Measurements from ENCODE around the gene PPM1F.
"Not testable (repeated sequence)": the region's sequence is repeated elsewhere in the genome, so short reads cannot be mapped to it uniquely, and the experiment has no call there.

The PPM1F gene

DNA sequence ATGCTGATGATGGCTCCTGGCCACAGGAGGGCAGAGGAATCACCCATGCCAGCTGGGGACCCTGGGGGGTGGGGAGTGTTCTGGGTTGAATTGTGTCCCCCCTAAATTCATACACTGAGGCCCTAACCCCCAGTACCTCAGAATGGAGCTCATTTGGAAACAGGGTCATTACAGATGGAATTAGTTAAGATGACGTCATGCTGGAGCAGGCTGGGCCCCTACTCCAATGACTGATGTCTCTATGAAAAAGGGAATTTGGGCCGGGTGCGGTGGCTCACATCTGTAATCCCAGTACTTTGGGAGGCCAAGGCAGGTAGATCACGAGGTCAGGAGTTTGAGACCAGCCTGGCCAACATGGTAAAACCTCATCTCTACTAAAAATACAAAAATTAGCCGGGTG, 12.7 kb downstream of the PPM1F start:
- FAIRE-seq, result not testable (repeated sequence)

DNA sequence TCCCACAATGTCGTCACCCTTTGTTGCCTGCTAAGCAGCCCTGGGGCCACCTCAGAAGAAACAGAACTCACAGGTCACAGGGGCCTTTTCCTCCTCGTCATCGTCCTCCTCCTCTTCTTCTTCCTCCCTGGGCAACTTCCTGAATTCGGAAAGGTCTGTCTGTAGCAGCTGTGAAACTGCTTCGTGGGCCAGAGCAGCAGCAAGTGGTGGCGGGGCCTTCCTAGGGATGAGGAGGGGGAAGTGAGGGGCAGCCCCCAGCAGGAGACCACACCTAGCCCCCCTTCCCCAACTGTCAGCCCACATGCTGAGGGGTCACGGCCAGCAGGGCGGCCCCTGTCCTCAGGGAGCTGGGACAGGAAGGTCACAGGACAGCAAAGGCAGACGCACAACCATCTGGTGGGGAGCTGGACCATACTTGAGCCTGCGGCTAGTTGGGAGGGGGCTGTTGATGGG, 13.2 kb downstream of the PPM1F start:
- no peak for FAIRE-seq

DNA sequence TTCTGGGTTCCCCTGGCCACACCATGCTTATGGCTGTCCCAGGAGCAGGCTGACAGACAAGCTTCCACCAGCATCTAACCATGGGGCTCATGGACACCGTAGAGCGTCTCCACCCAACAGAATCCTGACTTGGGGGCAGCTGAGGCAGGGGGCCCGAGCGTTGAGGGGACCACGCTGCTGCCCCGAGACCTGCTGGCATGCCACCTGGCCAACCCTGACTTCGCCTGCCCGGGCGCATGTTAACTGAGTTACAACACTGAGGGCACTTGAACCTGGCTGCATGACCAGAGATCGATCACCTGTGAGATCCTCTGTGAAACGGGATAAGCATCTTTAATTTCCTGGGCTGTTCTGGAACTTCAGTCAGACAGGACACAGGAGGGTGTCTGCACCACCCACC, 13.7 kb downstream of the PPM1F start:
- no peak for FAIRE-seq

DNA sequence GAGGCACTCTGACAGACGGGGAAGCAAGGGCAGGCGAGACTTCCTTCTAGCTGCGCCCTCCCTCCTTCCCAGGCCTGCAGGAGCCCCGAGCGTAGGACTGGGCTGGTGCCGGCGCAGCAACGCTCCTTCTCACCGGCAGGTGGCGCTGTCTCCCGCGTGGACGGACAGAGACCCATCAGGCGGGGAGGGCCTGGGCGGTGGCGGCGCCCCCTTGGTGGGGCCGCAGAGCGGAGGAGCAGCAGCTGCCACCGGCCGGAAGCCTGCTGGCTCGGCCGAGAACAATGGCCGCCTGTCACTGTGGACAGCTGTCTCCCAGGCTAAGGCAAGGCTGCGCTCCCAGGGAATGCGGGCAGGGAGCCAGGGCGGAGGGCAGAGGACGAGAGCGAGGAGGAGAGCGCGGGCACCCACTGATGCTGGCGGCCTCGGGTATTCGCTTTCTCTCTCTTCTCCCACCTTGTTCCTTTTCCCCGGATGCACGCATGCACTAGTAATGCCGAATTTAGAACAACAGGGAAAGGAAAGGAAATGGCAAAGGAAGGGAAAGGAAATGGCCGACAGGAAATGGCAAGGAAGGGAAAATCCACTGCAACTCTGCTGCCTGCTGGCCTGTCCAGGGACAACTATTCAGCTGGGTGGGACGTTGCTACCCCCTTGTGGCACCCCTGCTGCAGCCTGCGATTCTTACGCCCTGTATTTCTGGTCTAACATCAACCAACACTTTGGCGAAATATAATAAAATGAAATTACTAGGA, 14.4 kb downstream of the PPM1F start:
- FAIRE-seq, result peak; percentile 45

DNA sequence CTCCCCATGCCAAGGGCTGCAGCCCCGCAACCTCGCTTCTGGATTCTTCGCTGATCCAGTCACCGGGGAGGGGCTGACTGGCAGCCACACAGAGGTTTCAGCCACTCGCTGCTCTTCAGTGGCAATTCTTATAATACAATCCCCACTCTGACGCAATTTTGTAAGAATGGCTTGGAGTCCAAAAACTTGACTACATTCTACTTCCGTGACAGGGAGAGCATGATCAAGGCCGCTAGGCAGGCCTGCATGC, 14.9 kb downstream of the PPM1F start:
- no peak for FAIRE-seq

DNA sequence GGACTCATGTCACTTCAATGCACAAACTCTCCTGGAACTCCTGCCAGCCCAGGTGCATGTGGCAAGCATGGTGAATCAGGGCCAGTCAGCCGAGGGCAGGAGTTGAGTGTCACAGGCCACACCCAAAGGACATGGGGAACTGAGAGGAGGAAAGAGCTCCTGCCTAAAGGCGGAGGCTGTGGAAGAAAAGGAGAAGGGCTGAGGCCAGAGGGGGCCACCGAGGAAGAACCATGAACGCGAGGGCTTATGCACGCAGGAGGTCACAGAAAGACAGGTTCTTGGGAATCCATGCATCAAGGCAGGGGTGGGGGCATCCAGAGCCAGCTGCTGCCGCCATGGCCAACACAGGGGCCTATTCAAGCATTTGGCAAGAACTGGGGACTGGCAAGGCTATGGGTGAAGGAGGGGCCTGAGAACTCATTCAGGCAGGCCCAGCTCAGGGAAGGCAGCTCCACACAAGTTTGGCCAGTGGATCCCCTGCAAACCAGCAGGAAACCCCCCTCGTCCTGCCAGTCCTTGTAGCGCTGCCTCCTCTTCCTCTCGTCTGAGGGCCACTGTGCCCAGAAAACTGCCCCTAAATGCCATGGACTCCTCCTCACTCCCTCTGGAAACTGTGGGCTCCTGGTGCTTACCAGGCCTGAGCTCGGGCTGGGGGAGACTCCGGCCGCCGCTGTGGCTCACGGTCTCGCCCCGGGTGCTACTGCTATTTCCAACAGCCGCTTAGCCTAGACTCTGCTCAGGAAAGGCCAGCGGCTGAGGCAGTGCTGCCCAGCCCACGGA, 15.4 kb downstream of the PPM1F start:
- FAIRE-seq, result no peak

DNA sequence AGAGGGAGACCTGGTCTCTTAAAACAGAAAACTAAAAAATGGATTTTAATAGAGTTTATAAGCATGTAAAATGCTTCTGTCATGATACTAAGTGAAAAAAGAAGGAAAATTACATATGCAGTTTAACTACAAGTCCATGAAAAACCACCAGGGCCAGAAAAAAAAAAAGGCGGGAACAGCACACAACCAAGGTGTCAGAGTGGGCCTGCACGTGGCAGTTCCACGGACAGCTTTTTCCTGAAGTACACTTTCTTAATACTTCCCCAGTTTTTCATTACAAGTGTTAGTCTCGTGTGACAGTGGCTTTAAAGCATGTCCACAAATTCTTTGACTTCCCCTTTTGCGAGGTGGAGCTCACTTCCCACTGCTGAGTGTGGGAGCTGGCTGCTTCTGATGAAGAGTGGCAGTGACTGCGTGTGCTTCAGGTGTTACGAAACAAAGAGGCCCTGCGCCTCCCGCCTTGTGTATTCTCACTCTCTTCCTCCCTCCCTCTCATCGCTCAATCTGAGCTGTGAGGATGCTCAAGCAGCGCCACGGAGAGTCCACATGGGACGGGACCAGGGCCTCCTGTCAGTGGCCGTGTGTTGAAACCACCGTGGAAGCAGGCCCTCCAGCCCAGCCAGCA, 16.4 kb downstream of the PPM1F start:
- FAIRE-seq, result no peak

DNA sequence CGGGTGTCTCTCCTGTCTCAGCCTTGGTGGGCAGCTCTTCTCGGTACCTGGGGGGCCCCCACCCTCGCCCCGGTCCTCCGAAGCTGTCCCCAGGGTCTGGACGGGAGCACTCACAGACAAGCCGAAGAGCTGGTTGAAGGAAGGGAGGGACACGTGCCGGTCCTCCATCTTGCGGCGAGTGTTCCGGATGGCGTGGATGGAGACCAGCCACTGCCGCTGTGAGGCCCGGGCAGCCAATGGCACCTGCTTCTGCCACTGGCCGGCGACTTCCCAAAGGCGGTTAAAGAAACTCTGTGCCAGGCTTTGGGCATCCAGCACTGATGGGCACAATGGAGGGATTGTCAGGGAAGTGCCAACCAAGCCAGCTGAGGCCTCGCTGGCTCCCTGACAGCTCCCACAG, 18.7 kb downstream of the PPM1F start:
- FAIRE-seq, result no peak

DNA sequence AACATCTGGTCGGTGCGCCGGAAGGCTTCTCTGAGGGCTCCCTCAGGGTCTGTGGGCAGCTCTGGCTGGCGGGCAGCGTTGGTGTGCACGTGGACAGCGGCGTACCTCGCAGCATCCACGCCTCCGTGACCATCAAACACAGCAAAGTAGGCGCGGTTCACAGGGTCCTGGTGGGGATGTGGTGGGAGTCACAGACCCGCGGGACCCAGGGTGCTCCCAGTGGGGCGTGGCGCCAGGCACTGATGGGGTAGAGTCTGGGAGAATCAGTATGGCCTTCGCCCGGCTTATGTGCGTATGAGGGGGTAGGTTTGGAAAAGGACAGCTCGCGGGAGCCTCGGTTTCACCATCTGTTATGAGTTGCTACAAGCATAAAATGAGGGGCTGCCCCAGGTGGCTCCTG, 19.2 kb downstream of the PPM1F start:
- FAIRE-seq, result no peak

DNA sequence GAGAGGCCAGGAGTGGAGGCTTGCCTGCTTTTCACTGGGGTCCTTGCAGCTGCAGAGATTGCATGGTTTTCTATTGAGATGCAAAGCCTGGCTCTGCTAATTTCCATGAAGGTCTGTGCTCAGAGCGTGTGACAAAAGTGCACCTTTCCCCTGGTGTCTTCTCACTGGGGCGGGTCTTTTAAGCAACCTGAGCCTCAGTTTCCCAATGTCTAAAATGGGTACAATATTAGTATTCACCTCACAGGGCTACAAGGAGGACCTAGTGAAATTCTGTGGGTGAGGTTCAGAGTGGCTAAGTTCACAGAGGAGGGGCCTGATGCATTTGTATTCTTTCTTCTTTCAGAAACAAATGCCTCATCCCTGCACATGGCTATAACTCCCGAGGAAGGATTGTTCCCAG, 20.3 kb downstream of the PPM1F start:
- no peak for FAIRE-seq

DNA sequence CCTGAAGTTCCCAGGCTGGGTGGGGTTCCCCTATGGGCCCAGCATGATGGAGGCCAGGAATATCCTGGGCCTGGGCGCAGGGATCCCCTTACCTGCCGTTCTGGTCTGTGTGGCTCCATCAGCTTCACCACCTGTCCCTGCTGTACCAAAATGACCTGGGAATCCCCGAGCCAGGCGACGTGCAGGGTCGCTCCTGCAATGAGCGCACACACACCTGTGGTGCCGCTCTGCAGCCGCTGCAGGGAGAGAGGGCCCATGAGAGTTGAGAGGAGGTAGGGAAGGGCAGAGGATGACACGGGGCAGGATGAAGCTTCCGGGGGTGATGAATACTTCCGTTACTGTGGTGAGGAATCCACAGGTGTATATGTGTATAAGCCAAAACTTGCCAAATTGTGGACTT, 21.6 kb downstream of the PPM1F start:
- no peak for FAIRE-seq

DNA sequence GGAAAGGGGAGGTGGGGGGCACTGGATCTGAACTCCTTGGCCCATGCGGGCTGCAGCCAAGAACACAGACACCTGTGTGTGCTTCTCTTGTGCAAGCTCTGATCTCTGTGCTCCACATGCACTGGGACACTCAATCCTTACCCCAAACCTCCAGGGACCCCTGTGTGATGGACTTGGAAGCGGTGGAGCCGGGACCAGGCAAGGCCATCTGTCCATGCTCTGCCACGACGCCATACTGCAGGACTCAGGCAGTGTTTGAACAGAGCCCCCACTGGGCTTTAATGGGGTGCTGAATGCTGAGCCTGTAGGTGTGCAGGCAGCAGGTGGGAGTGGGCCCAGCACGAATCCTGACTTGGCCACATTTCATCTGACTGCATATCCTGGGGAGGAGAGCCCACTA, 23.4 kb downstream of the PPM1F start:
- FAIRE-seq, result no peak

DNA sequence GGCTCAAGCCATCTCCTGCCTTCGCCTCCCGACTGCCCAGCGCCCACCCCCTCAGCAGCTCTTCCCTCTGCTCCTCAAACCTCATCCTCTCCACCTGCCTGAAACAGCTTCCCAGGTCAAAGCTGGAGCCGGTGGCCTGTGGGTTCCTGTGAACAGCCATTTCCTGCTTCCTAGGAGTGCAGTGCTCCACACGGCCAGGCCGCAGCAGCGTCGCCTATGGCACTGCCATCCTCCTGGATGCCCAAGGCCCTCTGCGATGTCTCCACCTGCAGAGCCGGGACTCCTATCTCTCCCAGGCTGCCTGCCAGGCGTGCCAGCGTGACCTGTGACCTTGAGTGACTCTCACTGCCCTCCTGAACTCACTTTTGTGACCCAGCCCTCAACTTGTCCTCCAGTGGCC, 24.6 kb downstream of the PPM1F start:
- FAIRE-seq, result no peak

DNA sequence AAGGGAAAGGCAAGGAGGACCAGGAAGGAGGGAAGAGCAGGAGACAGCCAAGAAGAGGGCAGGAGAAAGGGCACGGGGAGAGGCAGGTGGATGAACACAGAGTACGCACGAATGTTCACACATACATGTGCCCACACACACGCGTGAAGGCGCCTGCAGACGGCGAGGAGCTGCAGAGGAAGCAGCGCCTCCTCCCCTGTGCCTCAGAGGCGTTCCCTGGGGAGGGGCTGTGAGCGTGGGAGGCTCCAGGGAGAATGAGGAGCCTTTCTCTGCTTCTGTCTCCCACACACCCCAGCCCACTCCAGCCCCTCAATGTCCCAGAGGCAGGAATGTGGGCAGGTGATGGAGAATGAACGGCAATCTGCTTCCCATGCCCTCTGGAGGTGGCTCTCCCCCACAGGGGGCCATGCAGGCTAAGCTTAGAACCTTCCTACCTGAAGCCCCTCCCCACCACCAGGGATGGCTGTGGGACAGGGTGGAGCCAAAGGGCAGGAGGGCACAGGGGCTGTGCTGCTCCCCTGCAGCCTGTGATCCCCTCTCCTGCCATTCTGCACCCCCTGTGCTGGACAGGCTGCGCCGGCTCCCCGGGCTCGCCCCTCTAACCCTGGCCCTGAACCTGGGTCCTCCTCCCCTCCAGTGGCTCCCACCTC, 25.3 kb downstream of the PPM1F start:
- no peak for FAIRE-seq

DNA sequence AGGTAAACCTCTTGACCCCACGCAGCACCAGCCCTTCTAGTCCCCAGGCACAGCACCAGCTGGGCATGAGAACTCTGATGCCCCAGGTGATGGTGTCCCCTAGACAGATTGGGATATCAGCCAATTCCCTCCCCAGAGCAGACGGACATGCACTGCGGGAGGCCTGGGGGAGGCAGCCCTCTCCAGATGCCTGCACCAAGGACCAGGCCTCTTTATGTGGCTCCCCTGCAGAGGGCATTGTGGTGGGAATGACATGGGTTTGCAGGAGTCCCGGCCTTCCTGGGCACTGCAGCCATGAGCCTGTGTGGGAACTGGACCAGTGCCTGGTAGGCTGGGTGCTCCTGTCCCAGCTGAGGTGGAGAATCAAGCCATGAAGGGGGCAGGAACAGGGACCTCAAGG, 25.9 kb downstream of the PPM1F start:
- no peak for FAIRE-seq

DNA sequence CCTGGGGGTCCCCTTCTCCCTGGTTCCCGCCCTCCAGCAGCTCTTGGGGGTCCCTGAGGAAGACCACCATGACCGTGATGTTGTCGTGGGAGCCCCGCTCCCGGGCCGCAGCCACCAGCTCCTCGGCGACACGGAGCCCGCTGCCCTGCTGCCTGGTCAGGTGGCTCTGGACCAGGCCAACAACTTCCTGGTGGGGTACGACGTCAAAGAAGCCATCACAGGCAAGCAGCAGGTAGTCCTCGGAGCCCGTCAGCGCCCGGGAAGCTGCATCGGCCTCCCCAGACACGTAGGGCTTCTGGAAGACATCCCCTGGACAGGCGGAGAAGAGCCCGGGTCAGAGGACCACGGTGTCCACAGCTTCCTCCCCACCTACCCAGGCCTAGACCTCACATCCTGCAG, 29.5 kb downstream of the PPM1F start:
- no peak for FAIRE-seq

DNA sequence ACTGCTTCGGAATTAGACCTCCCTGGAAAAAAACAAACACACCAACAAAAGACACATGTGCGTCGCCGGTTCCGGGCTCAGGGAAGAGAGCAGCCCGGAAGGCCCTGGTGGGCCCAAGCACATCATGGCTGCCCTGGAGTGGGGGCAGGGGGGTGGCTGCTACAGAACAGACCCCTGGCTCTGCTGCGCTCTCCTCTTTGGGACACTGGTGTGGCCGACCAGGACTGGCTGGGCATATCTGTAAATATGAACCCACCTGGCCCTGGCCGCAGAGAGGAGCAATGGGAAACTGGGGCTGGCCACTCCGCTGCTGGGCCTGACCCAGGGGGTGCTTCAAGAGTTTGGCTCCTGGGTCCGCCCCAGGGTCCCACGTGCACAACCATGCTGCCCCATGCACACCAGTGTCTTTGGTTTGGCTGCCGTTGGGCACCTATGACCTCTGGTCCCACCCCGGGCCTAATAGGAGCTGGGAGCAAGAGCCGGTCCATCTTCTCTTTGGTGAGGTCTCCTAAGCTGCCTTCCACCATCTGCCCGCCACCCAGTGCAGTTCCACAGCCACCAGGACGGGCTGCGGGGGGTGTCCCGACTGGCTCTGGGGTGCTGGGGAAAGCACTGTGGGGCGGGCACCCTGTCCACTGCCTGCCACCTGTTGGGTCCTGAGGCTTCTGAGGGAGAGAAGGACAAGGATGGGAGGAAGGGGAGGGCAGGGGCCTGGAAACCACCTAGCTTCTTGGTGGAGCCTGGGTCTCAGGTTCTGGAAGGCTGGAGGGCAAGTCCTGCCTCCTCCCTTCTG, 30.1 kb downstream of the PPM1F start:
- FAIRE-seq, result no peak

DNA sequence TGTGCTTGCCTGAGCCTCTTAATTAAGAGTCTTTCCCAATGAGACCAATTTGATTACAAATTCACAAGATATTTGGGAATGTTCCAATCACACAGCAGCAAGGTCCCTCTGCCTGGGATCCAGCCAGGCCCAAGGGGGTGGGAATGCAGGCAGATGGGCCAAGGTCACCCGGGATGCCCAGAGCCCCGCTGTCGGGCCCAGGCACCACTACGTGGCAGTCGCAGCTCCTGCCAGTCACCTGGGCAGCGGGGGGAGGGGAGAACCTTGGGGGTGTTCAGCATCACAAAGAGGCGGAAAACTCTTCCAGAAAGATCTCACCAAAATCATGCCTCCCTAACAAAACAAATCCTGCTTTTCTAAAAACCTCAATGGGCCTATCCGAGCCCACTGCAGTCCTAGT, 30.9 kb downstream of the PPM1F start:
- FAIRE-seq, result no peak

DNA sequence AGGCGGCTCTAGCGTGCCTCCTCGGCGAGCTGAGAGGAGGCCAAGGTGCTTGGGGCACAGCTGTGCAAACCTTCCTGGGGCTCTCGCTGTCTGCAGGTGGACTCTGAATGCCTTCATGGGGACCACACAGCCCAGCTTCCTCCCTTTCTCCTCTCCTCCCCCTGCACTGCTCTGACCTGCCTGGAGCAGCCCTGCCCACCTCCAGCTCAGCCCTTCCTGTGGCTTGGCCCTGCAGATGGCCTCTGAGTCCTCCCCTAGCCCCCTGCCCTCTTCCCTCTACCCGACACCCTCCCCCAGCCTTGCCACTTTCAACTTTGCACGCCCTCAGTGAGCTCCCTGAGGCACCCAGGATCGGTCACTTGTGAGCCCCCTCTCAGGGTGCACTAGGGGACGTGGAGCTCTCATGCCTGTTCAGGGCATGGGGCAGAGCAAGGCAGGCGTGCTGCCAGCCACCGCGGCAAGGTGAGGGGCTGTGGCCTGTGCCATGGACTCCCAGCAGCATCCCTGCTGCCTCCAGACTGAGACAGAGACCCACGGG, 31.4 kb downstream of the PPM1F start:
- FAIRE-seq, result no peak

DNA sequence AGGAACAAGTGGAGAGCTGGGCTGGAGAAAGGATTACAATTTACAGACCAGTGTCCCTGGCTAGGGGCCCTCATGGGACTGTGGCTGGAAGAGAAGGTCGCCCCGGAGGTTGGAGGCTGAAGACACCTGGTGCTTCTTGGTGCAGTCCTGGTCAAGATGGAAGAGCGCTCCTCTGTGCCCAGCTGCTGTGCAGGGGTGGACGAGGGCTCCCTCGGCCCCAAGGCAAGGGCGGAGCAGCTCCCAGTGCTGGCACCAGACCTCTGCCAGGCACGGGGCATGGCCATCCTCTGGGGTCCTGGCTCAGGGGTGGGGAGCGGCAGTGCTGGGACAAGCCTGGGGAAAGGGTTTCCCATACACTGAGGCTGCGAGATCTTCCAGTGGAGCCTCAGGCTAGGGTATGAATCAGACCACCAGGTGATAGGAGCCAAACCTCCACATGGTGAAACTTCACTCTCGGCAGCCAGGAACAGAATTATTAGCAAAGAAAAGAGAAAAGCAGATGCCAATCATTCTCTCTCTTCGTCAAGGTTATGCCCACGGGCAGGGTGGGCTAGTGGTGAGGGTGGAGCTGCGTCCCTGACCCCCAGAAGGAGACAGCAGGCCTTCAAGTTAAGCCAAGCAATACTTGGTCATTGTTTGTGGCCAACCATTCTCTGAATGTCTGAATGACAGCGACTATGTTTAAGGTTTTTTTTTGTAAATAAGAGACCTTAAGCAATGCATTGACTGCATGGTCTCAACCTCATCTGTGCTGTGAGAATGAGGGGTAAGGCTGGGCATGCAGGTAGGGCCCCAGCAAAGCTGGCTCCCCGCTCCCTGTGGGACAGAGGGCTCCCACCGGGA, 32.1 kb downstream of the PPM1F start:
- no peak for FAIRE-seq

DNA sequence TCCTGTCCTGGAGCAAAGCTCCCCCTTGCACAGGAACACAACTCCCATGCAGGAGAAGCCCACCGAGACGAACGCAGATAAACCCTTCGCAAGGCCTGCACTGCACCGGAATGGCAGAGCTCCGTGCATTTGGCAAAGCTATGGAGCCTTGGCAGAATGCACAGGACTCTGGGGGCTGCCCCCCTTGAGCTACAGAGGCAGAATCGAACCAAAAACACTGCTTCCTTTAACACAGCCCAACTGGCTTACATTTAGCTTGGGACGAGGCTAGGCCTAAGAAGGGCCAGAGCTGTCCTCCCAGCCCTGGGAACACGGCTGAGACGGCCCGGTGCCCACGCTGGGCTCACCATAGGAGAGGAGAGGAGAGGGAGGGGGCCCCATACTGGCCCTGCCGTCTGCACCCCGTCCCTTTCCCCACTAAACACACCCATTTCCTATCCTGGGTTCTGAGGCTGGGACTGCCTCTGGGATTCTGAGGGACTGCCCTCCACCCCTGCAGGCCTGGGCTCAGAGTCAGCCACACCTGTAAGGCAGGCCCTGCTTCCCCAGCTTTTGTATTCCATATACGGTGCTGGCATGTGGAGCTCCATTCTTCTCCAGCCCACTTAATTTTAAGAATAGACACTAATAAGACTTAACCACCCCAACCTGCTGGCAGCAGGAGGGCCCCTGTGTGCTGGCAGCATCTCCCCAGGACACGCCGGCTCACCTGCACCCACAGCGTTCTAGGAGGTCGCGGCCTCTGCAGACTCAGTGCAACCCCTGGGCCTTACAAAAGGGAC, 32.9 kb downstream of the PPM1F start:
- no peak for FAIRE-seq

Measured in islet of Langerhans (tissue), 1 donor.